HG03108 (cell line): ENCODE data around the gene C1orf35.

Experiments used
- ATAC-seq: cut with Tn5 transposase; IDR thresholded peaks from one replicate; pipeline ENCODE4 v1.9.1; 2021; ENCODE audit warnings: moderate library complexity; ENCODE audit not compliant: unreplicated experiment

C1orf35 gene

GRCh38 chr1:228102791-228103620 lies at the start of gene C1orf35:
Gene C1orf35, minus strand, starts transcription at chr1:228103325. Its CDS starts 98 bp downstream, at chr1:228103227.
- ATAC-seq = peak; percentile 61

GRCh38 chr1:228152918-228153258 lies 49.8 kb upstream of the C1orf35 start:
- no peak for ATAC-seq

- no peak for ATAC-seq
Measured at GRCh38 chr1:228152097-228152917, 49.2 kb upstream of the C1orf35 start.

- no peak for ATAC-seq
Measured at GRCh38 chr1:228151180-228151925, 48.2 kb upstream of the C1orf35 start.

- ATAC-seq = no peak
Measured at GRCh38 chr1:228150461-228151179, 47.5 kb upstream of the C1orf35 start.

- ATAC-seq = no peak
Measured at GRCh38 chr1:228150120-228150460, 47.0 kb upstream of the C1orf35 start.

GRCh38 chr1:228149406-228150119 lies 46.4 kb upstream of the C1orf35 start, which contains the start of gene GJC2:
Gene GJC2, plus strand, starts transcription at chr1:228149930. Its CDS starts 7,829 bp downstream, at chr1:228157759.
- no peak for ATAC-seq

GRCh38 chr1:228148935-228149405 lies 45.8 kb upstream of the C1orf35 start:
- ATAC-seq = no peak

- ATAC-seq = no peak
Measured at GRCh38 chr1:228148196-228148861, 45.2 kb upstream of the C1orf35 start.

GRCh38 chr1:228147768-228148167 lies 44.6 kb upstream of the C1orf35 start:
- ATAC-seq = no peak

GRCh38 chr1:228147151-228147693 lies 44.1 kb upstream of the C1orf35 start:
- no peak for ATAC-seq

- no peak for ATAC-seq
Measured at GRCh38 chr1:228146417-228147150, 43.5 kb upstream of the C1orf35 start.

GRCh38 chr1:228145463-228146416 lies 42.6 kb upstream of the C1orf35 start:
- ATAC-seq = no peak

GRCh38 chr1:228144993-228145343 lies 41.8 kb upstream of the C1orf35 start:
- no peak for ATAC-seq

GRCh38 chr1:228144193-228144992 lies 41.3 kb upstream of the C1orf35 start:
- no peak for ATAC-seq

GRCh38 chr1:228143480-228144192 lies 40.5 kb upstream of the C1orf35 start:
- no peak for ATAC-seq
